ENCODE data around the gene MAN2B1. TPM values are rescaled to one million over a fixed set of nuclear protein-coding genes. Genes with fewer than 3 reads are reported as not detected.
"Not testable (repeated sequence)": the region's sequence is repeated elsewhere in the genome, so short reads cannot be mapped to it uniquely, and the experiment has no call there.

Gene MAN2B1
- total RNA-seq, 1 donor from 2014 or later, result 59.7 TPM

DNA sequence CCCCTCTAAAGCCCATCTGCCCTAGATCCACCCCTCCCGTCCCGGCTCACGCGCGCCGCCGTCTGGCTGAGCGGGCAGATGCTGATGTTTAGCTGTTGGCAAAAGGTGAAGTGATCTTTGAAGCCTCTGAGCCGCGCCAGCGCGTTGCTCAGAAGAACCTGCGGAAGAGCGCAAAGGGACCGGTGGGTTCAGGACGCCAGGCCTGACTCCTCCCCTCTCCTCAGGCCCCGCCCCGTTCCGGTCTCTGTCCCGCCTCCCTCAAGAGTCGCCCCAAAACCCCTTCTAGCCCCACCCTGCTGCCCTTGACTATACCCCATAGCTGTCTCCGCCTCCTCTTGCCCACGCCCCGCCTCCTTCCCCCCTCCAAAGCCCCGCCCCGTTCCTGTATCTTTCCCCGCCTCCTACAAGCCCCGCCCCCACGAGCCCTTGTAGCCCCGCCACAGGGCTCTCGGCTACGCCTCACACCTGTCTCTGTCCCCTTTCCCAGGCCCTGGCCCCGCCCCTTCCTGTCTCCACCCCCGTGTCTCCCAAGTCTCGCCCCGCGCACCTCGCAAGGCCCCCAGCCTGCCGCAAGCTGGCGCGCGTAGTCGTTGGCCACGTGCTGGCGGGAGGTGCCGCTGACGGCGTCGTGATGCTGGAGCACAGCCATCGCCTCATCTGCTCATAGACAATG lies 9.5 kb downstream of the MAN2B1 start:
- DNase-seq, result no peak

DNA sequence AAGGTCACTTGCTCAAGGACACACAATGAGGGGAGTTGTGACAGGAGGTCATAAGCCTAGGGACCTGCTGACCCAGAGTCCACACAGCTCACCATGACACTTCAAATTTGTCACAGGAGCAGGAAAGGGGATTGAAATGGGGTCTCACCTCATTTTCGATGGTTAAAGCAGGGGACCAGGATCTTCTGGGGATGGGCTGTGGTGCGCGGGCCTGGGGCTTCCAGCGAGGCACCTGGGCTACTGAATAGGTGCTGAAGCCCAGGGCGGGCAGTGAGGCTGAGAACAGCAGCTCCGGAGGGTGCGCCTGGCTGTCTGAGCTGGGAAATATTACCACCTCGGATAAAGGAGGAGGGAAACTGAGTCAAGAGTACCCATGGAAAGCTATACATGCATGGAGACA lies 11.0 kb downstream of the MAN2B1 start:
- DNase-seq, result no peak

DNA sequence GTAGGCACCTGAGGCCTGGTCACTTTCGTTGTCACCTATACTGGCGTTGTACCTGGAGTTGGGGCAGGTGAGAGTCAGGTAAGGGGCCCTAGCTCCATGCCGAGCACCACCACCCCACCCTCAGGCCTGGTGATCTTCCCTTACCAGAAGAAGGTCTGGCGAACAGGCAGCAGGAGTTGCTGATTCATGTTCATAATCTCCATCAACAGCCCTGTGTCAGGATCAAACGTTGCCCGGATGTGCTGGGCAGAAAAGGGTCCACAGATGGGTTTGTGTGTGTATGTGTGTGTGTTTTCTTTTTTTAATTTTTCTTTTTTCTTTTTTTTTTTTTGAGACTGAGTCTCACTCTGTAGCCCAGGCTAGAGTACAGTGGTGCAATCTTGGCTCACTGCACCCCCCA lies 14.3 kb downstream of the MAN2B1 start:
- DNase-seq, result no peak

DNA sequence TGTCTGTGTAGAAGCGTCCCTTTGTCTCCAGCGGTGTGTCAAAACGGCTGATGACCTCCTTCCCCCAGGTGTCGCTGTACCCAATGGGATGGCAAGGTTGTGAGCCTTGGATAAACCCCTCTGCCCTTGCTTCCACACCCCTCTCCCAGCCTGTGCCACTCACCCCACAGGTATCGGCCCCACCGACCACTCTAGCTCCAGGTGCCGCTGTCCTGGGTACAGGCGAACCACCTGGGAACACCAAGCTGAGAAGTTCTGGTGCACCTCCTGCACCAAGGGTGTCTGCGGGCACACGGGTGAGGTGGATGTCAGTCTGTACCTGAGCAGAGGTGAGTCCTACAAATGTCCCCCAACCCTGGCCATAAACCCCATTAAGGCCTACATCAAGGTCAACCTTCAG lies 16.6 kb downstream of the MAN2B1 start:
- no peak for DNase-seq

DNA sequence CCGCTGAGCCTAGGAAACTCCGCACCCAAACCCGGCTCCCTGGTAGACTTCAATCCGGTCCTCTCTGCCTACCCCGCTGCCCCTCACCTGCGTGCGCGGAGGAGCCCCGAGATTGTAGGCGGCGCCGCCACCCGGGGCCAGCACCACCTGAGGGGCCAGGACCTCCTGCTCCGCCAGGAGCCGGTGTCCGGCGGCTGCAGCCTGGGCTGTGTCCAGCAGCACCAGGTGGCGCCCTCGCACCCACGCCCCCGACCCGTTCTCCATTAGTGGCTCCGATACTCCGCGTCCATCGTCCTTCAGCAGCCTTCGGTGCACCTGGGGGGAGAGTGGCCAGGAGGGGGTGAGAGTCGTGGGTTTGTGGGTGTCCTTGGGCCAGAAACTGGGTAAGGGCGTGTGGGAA lies 18.5 kb downstream of the MAN2B1 start:
- DNase-seq, result peak; percentile 38

DNA sequence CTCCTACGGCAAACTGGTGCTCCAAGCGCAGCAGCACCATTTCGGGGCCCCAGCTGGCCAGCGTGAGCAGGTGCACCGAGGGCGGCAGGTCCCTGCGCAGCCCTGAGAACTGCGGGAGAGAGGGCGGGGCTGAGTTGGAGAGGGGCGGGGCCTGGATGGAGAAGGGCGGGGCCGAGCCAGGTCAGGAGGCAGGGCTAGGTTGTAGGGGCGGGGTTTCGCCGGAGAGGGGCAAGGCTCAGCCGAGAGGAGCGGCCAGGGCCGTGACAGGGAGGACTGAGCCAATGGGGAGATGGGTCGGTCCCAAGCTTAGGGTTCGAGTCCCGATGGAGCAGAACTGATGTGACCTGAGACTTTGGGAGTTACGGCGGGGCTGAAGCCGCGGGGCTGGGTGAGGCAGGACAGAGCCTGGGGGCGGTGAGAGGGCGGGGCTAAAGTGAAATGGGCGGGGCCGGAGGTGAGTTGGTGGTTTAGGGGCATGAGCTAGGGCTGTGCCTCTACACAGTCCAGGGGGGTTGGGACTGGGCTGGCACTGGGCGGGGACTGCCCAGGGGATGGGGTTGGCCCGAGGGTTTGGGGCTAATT lies 19.0 kb downstream of the MAN2B1 start:
- peak; percentile 56 for DNase-seq

DNA sequence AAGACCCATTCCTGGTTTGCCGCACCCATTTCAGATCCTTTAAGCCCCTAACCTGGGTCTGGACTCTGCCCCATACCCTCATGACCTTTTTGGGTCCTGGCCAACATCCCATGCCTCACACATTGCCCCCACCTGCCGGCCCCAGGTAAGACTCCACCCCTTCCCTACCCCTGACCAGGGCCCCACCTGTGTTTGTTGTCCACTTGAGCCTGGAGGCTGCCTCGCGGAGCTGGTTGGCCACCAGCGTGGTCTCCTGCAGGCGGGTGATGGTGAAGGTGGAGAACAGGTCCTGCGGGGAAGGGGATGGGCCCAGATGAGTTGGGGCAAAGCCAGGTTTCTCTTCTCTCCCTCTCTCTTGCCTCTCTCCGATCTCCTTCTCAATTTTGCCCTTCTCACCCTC lies 19.5 kb downstream of the MAN2B1 start:
- no peak for DNase-seq

DNA sequence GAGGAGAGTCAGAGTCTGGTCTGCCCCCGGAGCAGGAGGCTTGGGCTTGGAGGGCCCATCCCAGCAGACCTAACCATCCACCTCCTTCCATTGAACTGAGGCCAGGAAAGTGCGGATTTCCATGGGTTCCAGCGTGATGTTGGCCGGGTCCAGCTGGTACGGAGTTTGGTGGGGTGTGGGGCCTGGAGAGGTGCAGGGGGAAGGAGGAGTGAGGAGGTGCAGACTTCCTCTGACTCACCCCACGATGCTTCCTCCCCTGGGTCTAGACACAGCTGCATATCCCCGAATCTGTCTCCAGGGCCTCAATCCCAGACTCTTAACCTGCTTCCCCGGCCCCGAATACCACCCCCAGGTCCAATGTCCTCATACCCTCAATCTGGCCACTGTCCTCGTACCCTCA lies 20.0 kb downstream of the MAN2B1 start:
- DNase-seq, result no peak

DNA sequence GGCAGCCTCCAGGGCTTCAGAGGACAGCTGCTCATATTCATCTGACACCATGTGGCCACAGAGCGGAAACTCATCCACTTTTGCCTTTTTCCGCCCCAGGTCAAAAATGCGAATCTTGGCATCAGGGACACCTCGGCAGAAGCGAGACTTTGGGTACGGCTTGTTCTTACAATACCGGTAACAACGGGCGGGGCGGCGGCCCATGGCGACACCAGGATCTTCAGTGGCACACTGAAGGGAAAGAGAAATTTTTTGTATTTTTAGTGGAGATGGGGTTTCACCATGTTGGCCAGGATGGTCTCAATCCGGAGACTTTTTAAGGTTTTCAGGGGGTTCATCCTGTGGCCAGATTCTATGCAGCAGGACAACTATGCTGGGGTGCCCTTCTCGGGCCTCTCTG lies 22.8 kb downstream of the MAN2B1 start:
- DNase-seq, result not testable (repeated sequence)

DNA sequence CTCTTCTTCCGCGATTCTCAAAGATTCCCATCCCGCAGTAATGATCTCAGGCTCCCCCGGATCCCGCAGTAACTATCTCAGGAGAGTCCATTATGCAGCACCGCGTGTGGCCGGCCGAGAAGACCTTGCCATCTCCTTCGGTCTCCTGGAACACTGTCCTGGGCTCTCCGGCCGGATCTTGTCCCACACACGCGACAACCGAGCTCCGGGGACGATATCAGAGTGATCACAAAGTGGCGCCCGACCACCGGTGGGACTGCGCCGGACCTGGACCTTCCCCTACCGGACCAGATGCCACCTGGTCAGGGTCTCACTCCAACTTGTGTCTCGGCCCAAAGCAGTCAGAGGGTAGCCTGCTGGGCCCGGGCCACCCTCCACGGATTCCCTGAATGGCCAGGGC lies 24.0 kb downstream of the MAN2B1 start:
- DNase-seq, result no peak

DNA sequence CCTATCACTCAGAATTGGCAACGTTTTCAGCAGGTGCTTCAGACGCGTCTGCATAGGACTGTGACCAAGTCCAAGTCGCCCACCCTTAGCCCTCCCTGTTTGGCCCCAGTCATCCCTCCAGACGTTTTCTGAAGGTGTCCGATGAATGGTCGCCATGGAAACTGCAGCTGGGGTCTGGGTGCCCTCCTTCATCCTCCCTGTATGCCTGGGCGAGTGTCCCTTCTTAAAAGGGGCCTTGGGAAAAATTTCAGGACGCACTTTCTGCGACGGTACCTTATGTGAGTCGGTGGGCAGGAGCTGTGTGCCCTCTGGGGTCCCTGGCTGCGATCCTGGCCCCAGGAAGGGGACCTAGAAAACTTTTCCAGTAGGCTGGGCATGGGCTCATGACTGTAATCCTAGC lies 25.1 kb downstream of the MAN2B1 start:
- no peak for DNase-seq

DNA sequence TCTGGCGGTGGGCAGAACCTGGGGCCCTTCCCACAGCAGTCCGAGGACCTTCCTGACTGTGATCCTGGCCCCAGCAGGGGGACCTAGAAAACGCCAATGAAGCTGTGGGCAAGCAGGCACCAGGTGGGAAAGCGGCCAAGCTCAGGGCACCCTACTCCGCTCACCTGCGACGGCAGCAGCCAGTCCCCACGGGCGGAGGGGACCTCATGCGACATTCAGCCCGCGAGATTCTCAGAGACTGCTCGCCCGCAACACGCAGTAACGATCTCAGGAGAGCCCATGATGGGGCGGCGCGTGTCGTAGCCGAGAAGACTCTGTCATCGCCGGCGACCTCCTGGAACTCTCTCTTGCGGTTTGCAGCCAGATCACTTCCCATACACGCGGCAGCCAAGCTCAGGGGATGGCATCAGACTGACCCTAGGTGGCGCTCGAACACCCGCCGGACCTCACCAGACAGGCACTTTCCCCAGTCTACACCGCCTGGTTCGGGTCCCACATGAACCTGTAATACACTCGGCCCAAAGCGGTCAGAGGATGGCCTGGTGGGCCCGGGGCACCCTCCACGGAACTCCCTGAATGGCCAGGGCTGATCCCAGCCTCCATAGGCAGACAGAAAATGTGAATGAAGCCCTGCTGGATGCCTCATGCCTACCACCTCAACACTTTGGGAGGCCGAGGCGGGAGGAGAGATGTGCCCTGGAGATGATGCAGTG lies 26.5 kb downstream of the MAN2B1 start:
- peak; percentile 84 for DNase-seq

DNA sequence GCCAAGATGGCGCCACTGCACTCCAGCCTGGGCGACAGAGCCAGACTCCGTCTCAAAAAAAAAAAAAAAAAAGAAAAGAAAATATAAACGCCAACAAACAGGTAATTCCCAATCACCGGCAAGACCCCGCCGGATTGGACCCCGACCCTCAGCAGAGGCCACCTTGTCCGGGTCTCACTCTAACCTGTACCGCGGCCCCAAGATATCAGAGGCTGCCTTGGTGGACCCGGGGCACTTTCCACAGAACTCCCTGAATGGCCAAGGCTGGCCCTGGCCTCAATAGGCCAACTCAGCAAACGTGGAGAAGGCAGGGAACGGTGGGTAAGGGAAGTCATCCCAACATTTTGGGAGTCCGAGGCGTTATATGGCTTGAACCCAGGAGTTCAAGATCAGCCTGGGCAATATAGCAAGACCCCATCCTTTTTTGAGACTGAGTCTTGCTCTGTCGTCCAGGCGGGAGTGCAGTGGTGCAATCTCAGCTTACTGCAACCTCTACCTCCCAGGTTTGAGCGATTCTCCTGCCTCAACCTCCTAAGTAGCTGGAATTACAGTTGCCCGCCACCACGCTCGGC lies 27.8 kb downstream of the MAN2B1 start:
- no peak for DNase-seq

DNA sequence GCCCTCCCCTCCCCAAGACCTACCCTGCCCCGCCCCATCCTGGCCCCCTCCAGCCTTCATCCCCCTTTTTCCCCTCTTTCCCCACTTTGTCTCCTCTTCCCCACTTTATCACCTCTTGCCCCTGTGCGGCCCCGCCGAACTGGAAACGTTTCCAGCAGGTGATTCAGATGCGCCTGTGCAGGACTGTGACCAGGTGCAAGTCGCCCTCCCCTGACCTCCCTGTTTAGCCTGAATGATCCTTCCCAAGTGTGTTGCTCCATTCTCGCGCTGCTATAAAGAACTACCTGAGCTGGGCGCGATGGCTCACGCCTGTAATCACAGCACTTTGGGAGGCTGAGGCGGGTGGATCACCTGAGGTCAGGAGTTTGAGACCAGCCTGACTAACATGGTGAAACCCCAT lies 29.9 kb downstream of the MAN2B1 start:
- DNase-seq, result no peak

DNA sequence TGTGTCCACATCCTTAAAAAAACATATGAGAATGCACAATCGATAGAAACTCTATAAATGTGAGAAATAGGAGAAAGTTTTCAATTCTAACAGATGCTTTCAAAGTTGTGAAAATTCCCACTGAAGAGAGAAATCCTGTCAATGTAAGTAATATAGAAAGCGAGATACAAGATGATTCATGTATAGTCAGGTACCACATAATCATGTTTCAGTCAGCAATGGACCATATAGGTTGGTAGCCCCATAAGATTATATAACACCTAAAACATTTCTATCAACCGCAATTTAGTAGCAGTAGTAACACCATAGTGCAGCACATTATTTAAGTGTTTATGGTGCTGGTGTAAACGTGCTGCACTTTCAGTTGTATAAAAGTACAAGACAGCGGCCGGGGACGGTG lies 37.3 kb downstream of the MAN2B1 start:
- no peak for DNase-seq

DNA sequence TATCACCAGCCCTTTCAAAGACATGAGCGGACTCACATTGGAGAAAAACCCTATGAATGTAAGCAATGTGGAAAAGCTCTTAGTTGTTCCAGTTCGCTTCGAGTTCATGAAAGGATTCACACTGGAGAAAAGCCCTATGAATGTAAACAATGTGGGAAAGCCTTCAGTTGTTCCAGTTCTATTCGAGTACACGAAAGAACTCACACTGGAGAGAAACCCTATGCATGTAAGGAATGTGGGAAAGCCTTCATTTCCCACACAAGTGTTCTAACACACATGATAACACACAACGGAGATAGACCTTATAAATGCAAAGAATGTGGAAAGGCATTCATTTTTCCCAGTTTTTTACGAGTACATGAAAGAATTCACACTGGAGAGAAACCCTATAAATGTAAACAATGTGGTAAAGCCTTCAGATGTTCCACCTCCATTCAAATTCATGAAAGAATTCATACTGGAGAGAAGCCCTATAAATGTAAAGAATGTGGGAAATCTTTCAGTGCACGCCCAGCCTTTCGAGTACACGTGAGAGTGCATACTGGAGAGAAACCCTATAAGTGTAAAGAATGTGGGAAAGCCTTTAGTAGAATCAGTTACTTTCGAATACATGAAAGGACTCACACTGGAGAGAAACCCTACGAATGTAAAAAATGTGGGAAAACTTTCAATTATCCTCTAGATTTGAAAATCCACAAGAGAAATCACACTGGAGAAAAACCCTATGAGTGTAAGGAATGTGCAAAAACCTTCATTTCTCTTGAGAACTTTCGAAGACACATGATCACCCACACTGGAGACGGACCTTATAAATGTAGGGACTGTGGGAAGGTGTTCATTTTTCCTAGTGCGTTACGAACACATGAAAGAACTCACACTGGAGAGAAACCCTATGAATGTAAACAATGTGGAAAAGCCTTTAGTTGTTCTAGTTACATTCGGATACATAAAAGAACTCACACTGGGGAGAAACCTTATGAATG lies 38.2 kb downstream of the MAN2B1 start:
- DNase-seq, result peak; percentile 30

DNA sequence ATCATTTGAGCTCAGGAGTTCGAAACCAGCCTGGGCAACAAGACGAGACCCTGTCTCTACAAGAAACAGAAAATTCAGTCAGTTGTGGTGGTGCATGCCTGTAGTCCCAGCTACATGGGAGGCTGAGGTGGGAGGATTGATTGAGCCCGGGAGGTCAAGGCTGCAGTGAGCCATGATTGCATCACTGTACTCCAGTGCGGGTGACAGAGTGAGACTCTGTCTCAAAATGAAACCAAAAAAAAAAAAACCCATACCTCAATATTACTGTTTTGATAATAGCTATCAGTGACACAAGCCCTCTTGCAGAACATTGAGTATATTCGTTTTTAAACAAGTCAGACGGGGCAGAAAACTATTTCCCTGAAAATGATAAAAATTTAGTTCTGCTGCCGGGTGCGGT lies 39.6 kb downstream of the MAN2B1 start:
- DNase-seq, result no peak

DNA sequence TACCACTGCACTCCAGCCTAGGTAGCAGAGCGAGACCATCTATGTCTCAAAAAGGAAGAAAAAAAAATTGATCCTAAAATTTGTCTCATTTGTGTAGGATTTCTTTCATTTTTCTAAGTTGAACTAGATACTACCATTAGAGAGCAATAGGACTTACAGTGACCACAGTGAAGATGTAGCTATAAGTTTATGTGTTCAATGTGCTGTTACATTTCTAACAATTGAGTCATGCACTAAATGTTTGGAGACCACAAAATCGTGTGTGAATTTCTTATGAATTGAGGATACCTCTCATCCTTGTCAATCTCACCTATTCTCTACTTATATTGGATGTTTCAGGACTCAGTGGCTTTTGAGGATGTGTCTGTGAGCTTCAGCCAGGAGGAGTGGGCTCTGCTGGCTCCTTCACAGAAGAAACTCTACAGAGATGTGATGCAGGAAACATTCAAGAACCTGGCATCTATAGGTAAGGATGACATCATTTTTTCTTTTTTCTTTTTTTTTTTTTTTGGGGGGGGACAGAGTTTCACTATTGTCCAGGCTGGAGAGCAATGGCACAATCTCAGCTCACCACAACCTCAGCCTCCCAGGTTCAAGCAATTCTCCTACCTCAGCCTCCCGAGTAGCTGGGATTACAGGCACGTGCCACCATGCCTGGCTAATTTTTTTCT lies 43.0 kb downstream of the MAN2B1 start:
- DNase-seq, result no peak

DNA sequence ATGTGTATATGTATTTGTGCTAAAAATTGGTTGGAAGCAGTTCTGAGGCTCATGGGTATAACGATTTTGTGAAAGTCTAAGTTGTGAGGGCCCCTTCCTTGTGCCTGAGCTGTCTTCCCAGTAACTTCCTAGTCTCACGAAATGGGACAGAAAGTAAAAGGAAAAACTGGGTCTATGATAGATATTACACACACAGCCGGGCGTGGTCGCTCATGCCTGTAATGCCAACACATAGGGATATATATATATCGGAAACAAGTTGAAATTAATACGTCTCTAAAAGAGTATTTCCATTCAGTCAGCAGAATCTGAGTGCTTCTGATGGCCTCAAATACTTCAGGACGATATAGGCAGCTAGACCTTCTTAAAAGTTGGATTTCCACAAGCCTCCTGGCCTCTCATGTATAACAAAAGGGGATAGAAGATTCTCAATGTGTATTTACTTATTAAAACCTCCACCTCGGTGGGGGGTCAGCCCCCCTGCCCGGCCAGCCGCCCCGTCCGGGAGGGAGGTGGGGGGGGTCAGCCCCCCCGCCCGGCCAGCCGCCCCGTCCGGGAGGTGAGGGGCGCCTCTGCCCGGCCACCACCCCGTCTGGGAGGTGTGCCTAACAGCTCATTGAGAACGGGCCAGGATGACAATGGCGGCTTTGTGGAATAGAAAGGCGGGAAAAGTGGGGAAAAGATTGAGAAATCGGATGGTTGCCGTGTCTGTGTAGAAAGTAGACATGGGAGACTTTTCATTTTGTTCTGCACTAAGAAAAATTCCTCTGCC lies 45.1 kb downstream of the MAN2B1 start:
- DNase-seq, result not testable (repeated sequence)

DNA sequence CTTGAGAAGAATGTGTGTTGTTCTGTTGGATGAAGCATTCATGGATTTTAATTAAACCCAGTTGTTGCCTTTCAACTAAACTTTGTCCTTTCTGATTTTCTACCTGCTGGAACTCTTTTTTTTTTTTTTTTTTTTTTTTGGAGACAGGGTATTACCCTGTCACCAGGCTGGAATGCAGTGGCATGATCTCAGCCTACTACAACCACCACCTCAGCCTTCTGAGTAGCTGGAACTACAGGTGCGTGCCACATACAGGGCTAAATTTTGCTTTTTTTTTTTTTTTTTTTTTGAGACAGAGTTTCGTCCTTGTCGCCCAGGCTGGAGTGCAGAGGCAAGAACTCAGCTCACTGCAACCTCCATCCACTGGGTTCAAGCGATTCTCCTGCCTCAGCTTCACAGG lies 48.9 kb downstream of the MAN2B1 start:
- DNase-seq, result no peak

DNA sequence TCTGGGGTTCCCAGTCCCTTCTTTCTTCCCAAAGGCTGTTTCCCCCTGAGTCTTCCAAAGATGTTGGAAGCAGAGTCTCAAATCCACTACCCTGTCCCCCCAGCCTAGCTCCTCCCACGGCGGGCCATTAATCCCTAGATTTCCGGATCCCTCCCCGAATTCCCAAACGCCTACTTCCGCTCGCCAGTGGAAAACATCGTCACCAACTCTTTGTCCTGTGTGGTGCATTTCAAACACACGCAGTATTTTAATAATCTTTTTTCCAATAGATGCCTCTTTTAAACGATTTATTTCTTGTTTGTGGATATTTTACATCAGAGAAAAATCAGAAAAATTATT lies 55.2 kb downstream of the MAN2B1 start:
- DNase-seq, result peak; percentile 86

Data from dermis blood vessel endothelial cell (primary cell).